GM19025 (cell line): Measurements from ENCODE around the gene DPP4.

Experiments
- ATAC-seq: cut with Tn5 transposase; IDR thresholded peaks from one replicate; pipeline ENCODE4 v1.9.1; 2021; ENCODE audit warnings: mild to moderate bottlenecking, low read depth, moderate library complexity; ENCODE audit not compliant: unreplicated experiment

DPP4 gene

DNA sequence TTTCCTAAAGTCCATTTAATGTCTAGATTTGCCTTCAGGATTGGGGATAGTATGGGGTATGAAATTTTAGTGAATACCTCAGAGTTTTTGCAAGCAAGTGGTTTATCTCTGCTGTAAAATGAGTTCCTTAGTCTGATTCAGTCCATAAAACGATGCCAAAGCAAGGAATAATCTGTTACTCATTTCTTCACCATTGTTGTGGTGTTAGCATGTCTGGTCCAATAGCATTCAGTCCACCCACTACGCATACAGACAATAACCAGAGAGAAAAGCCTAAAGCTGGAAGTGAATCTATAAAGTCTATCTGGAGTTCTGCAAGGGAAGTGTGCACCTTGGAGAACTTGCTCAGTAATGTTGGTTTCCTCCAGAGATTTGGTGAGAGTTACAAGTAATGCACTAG is 12.9 kb upstream of the DPP4 start:
- ATAC-seq: no peak

DNA sequence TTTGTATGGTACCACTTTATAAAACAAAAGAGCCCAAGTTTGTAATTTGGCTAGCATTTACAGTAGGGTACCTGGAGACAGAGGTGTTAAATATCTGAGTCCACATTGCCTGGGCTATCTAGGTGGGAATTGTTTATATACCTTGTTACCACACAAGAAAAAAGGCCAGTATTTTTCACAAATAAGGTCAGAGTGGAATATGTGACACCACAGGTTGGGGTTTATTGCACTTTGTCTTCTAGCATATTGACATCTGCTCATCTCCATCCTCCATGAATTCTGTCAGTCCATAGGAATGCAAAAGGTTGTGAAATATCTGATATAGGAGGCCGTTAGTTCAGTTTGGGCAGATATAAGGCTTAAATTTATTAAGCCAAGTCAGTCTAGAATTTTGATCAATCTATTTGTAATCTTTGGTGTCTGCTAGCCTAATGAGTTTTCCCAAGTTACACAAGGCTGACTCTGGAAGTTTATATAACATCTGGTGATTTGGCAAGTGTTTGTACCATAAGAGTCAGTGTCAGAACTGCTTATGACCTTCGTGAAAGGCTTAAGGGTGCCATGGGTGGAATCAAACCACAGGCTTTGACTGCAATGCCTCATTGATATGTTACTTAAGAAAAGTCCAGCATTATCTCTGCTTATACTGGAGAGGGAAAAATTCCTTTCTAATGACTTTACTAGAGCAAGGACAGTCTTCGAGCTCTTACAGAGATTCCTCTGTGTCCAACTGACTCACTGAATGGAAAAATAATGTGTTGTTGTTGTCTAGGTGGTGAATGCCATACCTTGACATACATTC is 11.3 kb upstream of the DPP4 start:
- no peak for ATAC-seq

DNA sequence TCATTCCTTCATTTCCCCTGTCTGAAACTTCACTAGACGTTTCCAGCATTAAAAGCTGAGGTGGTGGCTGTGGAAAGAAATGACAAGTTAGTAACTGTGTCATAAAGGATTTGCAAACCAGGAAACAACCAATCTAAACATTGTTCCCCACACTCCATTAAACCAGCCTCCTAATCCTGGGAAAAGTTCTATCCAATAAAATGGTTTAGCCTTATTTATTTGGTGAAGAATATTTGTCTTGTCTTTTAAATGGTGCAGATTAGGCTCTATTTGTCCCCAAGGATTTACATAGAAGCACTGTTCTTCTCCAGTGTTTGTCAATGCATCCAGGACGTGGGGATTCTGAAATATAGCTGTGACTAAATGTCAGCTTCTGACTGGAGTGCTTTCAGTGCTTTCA is 10.5 kb upstream of the DPP4 start:
- no peak for ATAC-seq

DNA sequence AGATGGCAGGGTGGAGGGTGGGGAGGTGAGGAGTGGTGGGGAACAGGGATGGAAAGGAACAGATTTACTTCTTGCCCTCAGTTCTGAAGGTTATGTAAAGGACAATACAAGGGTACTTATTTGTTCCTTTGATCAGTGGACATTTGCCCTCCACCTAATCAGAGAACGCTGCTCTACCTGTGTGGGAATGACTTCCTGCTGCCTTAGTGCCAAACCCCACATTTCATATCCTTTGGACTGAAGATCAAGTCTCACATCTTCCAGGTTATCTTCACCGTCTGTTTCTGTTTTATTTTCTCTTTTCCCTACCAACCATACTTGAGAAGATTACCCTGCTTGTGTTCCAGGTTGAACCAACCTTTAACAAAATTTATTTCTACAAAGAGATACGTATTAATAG is 8.7 kb upstream of the DPP4 start:
- no peak for ATAC-seq

DNA sequence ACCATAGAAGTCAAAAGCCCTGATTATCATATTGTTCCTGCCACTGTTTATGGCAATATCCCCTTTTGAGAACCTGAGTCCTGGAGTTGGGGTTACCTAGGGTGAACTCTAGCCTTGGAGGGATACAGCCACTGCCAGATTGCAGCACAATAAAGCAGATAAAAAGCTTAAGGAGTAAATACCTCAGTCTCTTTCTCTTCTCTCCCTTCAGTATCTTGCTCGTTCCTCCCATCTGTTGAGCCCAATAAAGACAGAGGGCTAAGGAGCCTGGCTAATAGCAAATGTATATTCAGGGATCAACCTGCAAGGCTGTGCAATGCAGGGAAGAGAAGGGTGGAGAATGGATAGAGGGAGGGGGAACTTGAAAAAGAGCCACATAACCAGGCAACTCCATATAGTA is 8.0 kb upstream of the DPP4 start:
- ATAC-seq: no peak

DNA sequence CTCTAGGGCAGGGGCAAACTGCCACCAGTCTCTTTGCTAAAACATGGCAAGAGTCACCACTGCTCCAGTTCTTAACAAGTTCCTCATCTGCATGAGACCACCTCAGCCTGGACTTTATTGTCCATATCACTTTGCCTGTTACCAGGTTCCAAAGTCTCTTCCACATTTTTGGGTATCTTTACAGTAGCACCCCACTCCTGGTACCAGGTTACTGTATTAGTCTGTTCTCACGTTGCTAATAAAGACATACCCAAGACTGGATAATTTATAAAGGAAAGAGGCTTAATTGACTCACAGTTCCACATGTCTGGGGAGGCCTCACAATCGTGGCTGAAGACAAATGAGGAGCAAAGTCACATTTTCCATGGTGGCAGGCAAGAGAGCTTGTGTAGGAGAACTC is 5.5 kb upstream of the DPP4 start:
- no peak for ATAC-seq

DNA sequence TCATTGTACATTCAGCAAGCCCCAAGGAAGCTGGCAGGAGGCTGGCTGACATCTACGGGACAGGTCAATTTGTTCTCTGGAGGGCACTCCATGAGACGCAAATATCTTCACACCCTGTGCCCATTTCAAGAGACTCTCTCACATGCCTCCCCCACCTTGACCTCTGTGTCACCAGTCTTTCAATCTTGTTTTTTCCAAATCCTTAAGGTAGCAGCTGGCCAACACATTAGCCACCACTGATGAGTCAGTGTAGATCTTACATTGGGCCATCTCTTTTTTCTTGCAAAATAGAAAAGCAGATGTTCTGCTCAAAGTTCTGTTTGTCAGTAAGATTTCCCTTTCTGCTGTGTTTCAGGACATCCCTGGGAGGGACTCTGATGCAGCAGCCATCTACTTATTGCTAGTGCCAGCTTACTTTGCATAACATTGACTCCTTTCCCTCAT is 1.7 kb upstream of the DPP4 start:
- no peak for ATAC-seq

DNA sequence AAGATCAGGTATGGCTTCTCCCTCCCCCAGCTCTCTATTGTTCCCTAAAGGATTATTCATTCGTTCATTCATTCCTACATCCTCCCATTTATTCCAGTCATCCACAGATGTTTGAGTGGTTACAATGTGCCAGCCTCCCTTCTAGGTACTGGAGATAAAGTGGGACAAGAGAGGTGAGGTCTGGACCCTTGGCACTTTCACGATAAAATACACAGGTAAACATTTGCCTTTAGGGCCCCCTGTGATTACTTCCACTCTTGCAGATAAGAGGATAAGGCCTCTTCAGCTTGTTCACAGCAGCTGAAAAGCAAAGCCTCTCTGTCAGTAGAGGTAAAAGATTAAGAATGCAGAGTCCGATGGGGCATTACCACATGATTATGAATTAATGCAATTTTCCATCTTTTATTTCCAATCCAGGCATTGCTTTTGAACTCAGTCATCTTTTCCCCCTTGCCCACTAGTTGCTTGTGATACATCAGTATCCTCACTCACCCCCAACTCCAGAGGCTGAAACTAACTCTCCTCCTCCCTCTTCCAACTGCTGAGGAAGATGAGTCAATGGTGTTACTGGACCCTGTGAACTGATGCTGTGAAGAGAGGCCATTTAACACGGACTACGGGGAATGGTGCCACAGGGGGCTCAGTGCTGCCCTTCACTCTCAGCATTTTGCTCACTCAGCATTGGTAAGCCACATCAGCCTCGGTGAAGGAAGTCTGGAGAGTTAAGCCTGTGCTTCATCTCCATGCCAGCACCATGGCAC is 1.1 kb upstream of the DPP4 start:
- ATAC-seq: no peak

DNA sequence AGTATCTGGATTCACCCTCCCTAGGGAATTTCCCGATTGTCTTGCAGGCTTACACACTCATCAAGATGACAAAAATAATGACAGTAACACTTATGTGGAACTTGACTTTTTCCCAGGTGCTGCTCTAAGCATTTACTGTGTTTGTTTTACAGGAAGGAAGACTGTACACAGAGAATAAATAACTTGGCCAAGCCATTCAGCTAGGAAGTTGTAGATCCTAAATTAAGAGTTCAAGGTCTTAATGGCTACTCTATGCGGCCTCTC is 549 bp upstream of the DPP4 start:
- no peak for ATAC-seq

DNA sequence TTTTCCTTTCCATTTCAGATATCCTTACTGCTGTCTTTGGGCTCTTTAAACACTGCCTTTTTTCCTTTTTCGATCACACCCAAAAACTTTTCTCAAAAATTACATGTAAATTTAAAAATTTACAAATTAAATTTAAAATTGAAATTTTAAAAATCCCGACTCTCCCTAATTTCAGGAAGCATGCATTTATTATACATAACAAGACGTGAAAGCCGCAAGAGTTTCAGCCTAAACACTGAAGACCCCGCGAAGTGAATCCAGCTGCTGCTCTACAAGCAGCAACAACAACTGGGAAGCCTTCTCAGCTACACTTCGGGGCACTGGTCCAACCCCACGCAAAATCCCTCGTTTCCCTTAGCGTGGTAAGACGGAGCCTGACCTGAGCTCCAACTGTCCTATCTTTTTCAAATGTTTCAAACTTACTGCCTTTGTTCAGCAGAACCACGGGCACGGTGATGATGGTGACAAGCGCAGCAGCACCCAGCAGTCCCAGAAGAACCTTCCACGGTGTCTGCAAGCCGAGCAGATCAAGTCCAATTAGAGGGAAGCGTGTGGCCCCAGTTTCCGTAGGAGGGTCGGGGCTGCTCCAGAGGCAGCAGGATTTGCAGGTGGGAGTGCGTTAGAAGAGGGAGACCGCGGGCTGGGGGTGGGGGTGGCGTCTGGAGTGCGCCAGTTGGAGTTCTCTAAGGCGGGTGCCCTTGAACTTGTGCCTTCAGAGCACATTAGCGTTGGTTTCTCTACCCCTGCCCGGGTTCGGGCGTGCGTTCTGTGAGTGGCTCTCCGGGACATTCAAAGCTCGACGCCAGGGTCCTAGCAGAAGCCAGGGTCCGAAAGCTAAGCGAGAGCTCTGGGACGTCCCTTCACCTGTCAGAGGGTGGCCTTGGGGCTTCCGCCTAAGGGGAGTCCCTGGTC is 783 bp downstream of the DPP4 start:
- ATAC-seq: no peak

DNA sequence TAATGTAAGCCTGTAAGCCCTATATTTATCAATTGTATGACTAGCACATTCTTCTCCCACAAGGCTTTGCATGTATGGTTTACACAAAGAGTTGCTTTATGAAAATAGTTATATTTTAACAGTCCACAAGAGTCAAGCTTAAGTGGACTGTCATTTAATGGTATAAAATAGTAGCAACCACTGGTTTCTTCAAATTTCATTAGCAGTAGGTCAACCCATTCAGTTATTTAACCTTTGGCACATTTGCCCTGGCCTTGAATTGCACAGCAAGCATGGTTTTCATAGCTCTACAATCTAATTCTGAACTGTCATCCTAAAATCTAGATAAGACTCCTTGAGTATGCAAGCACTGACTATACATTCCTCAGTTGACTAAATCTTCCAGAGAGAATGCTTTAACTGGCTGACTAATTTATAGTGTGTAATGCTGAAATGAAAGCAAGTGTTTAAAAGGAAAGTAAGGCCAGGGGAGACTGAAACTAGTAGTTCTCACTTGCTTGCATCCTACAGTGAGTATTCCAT is 1.8 kb downstream of the DPP4 start:
- ATAC-seq: peak; percentile 44

DNA sequence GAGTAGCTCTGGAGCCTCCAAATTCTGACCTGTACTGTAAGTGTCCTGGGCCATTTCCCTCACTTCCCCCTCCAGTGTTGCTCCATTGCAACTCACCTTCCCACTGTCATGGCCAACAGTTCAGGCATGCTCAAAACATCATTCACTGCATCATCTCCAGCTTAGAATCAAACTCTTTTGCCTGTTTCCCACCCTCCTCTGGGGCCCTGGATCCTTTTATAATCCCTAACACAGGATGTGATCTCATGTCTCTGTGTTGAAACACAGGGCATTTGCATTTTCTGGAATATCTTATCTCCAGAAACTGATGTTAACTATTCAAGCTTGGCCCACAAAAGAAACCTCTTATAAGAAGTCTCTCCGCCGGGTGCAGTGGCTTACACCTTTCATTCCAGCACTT is 3.0 kb downstream of the DPP4 start:
- ATAC-seq: no peak

DNA sequence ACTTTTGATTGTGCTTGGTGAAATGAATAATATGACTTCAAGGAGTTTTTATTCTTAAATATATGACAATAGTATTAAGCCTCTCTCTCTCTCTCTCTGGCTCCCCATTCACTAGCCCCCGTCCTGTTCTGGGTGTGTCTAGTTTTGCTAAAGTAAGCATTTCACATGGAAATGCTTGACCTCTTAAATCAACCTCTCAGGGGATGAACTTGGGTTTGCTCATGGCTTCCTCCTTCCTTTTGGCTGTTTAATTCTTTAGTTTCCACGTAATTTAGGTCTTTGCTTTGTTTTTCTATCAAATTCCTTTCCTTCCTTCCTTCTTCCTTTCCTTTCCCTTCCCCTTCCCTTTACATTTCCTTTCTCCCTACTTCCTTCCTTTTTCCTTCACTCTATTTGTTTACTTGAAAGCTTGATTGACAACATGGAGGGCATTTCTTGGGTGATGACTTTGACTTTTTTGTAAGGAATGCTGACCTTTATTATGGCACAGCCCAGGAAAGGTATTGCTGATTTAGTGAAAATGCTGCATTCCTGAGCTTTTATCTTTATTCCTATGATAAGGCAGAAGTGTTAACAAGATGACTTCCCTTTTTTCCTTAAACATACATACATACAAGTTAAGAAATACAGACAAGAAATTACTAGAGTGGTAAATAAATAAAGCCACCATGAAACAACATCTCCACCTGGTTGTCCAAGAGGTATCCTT is 3.6 kb downstream of the DPP4 start:
- ATAC-seq: no peak

DNA sequence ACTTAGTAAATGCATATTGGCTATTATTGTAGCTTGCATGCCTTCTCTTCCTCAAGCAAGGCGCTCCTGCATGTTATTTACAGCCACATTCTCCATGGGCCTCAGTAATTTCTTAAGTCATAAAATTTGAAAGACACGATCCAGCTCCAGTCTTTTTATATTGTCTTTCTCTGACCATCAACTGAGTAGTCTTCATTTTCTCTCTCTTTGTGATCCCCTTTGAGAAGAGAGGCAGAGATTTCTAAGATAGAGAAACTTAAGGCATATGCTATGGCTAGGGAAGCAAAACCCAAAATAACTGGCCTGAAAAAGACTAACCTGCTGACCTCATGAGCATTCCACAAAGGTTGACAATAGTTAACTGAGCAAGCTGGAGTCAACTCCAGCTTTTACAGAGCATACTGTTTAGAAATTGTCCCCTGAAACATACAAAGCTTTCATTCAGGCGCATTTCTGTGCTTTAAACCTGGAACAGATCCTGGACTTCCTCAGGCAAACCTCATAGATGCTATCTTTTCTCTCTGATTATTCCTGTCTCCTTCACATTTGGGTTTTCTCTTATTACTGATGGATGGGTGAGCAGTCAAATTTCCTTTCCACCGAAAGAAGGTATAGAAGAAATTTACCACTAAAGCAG is 4.6 kb downstream of the DPP4 start:
- no peak for ATAC-seq

DNA sequence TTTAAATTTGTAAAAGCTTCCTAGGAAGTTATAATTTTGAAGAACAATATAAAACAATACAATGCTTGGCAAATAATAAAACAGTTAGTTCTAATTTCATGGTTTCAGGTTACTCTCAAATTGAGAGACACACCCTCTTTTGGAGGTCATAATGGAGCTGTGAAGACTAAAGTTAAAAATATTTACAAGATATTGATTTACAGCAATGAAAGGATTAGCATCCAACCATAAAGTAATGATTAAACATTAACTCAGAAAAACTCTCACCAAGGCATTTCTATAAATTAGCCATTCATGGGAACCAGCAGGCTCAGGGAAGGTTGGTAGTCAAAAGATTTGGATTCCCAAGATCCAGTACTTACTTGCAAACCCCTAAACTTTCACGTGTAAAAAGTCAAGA is 6.4 kb downstream of the DPP4 start:
- no peak for ATAC-seq

DNA sequence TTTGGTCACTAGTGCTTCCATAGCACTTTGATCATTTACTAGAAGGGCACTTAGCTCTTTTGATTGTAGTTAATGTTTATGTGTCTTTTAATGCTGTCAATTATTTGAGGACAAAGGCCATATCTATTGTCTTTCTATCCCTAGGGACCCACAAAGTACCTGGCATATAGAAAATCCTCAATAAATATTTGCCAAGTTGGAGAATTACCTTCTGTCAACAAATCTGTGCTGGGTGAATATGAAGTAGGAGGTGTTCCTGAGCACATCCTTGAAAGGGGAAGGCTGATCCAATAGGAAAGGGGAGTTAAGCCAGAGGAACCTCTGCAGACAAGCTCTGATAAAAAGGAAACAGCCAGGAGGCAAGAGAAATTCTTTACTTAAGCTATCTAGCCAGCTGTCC is 8.2 kb downstream of the DPP4 start:
- no peak for ATAC-seq

DNA sequence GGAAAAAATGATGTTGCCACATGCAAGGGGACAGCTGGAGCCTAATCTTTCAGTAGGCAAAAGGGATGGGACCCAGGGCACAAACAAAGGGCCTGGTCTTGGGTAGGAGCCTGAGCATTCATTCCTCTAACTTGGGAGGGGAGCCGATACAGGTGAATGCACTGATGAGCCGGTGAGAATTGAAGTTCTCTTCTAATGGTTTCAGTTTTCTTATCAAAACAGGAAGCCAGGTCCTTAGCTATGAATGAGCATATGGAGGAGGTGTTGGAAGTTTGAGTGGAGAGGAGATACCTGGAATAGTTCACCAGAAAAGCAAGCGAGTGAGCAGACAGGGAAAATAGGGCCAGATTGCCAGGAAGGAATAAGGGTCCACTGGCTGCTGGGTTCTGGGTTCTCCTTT is 10.1 kb downstream of the DPP4 start:
- peak; percentile 27 for ATAC-seq

DNA sequence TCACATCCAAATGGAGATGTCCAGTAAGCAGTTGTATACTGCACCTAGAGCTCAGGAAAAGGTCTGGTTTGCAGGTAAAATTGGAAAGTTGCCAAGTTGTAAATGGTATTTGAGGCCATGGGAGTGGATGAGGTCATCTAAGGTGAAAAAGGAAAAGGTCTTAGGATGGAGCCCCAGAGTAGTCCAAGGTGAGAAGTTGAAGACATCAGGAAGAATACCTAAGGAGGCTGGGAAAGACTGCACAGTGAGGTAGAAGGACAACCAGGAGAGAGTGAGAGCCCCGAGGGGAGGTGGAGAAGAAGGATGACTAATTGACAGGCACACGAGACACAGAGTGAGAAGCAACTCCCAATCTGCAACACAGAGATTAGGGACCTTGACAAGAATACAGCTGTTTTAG is 10.7 kb downstream of the DPP4 start:
- no peak for ATAC-seq

DNA sequence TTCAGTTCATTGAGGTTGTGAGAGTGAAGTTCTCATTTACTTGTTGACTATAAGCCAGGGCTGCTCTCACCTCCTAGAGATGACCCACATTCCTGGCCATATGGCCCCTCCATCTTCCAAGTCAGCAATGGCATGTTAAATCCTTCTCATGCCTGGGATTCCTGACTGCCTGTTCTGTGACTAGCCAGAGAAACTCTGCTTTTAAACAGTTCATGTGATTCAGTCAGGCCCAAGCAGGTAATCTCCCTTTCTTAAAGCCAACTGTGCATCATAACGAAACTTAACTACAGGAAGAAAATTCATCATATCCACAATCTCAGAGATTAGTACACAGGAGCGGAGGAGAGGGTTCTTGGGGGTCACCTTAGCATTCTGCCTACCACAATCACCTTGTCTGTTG is 11.5 kb downstream of the DPP4 start:
- ATAC-seq: no peak

DNA sequence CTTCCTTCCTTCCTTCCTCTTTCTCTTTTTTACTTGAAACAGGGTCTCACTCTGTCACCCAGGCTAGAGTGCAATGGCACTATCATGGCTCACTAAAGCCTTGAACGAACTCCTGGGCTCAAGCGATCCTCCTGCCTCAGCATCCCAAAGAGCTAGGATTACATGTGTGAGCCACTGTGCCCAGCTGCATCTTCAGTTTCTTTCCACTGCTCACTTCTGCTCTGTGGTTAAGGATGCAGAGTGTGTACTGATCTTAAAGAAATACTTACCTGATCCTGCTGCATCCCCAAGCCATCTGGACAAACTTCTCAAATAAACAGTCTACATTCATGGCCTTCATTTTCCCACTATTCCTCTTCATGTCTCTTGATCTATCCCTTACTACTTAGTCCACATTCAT is 13.0 kb downstream of the DPP4 start:
- no peak for ATAC-seq
